Muscle of leg (tissue), 11 donors: Measurements from ENCODE around the gene TANC2. TPM values are rescaled to one million over a fixed set of nuclear protein-coding genes. Genes with fewer than 3 reads are reported as not detected.

ENCODE experiments used
- DNase-seq: peaks from one replicate; pipeline ENCODE4 v3.0.0; 2013
- H3K27ac ChIP-seq: one replicate; pipeline ENCODE4 v1.5.1; 2013; ENCODE audit warnings: mild to moderate bottlenecking, low read length, control low read depth
- H3K27me3 ChIP-seq: one replicate; pipeline ENCODE4 v1.6.1; 2013; ENCODE audit warnings: low read length; ENCODE audit not compliant: control insufficient read depth, insufficient read depth
- H3K36me3 ChIP-seq: one replicate; pipeline ENCODE4 v1.6.1; 2013; ENCODE audit warnings: low read length; ENCODE audit not compliant: control insufficient read depth, insufficient read depth
- H3K4me1 ChIP-seq: one replicate; pipeline ENCODE4 v1.6.1; 2013; ENCODE audit warnings: low read length; ENCODE audit not compliant: control insufficient read depth, insufficient read depth
- H3K4me3 ChIP-seq: one replicate; pipeline ENCODE4 v1.5.1; 2013; ENCODE audit warnings: low read length, control low read depth
- H3K9me3 ChIP-seq: replicated peaks from 2 replicates; pipeline ENCODE4 v1.6.1; 2013; ENCODE audit warnings: low read depth, low read length; ENCODE audit not compliant: control insufficient read depth
- WGBS: methylation state at CpG from one replicate; pipeline ENCODE4 v1.1.5; 2013; ENCODE audit warnings: missing lambda C conversion rate; ENCODE audit not compliant: insufficient coverage; 5-methylcytosine and 5-hydroxymethylcytosine counted together
- polyA plus RNA-seq, 8 donors: library from polyadenylated mRNA; unstranded; fragments of 120-200 nt; gene quantifications; one replicate each; pipeline versions ENCODE4 v1.2.1 to v1.2.3, GENCODE V29; 2013; ENCODE audit warnings: inconsistent platforms in 1 of 8, low replicate concordance in 1 of 8; ENCODE audit not compliant: insufficient read length in 8 of 8, insufficient read depth in 1 of 8
- total RNA-seq: library from RNA; stranded (reverse); fragments of 120-200 nt; gene quantifications from one replicate; pipeline ENCODE4 v1.2.4, GENCODE V29; 2013

The TANC2 gene
- total and polyA plus RNA-seq, 9 donors, result 22.6 to 52.8 (median 36.1) TPM

DNA sequence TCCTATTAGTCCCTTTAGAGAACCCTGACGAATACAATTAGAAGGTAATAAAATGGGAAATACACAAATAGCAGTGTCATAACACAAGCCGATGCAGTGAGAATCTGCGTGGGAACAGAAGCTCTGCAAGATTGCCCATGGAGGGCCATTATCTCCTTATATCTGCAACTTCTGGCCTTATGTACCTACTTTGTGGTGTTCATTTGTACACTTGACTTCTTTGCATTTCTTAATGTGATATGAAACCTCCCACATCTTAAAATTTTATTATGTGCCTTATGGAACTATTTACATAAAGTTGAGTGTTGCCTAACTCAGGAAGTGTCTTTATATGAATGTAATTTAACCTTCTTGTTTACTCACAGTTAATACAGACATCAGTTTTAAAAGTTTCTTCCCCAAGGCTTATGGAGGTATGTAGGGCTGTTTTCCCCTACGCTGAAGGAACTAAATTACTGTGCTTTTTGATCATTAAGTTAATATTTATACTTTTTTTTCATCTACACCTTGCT, 10.1 kb upstream of the TANC2 start:
- Histone ChIP-seq H3K27me3 (no peaks in the 10 kb centered on the region), H3K4me3 (no peak overlapping the region), H3K9me3 (no peaks in the 10 kb centered on the region), H3K27ac (no peak overlapping the region), H3K36me3 (no peaks in the 10 kb centered on the region), H3K4me1 (no peaks in the 10 kb centered on the region)
- WGBS, result no CpG with 5 or more reads among the region's 4 CpGs
- no peak for DNase-seq

DNA sequence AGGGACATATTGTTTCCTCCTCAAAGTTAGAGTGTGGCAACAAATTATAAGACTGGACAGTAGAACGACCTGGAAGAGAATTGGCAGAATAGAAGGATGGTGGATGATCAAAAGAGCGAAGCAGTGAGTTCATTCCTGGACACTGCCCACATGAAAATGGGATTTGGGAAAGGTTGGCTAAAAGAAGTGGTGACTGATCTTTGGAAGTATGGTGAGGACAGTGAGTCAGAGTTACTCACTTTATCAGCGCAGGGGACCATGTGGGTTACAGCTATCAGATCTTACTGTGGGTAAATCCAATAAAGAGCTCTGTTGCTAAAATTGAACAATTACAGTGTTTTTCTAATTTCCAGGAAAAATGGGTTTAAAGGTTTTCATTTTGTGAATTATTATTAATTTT, 2.7 kb upstream of the TANC2 start:
- WGBS, result 82% methylated on average over 3 of the region's 3 CpGs
- Histone ChIP-seq H3K27me3 (no peaks in the 10 kb centered on the region), H3K27ac (no peak overlapping the region), H3K9me3 (no peaks in the 10 kb centered on the region), H3K4me1 (peaks cover 10% of the 10 kb centered on the region), H3K4me3 (no peak overlapping the region), H3K36me3 (no peaks in the 10 kb centered on the region)
- no peak for DNase-seq

DNA sequence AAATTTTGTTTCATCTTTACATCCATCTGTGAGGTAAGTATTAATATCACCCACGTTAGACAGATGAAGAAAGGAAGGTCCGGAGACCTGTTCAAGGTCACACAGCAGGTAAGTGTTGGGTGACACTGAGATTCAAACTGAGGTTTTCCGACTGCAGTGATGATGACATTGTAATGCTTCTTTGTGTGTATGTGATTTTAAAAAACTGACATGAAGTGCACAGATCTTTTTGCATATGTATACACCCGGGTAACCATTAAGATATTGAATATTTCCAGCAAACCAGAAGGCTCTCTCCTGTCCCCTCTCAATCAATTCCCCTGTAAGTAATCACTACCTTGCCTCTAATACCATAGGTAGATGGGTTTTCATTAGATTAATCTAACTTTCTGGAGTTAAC, 1.5 kb upstream of the TANC2 start:
- Histone ChIP-seq H3K36me3 (no peaks in the 10 kb centered on the region), H3K9me3 (no peaks in the 10 kb centered on the region), H3K27me3 (no peaks in the 10 kb centered on the region), H3K4me1 (peaks cover 12% of the 10 kb centered on the region), H3K27ac (no peak overlapping the region), H3K4me3 (no peak overlapping the region)
- WGBS, result 86% methylated on average over 3 of the region's 4 CpGs
- no peak for DNase-seq

DNA sequence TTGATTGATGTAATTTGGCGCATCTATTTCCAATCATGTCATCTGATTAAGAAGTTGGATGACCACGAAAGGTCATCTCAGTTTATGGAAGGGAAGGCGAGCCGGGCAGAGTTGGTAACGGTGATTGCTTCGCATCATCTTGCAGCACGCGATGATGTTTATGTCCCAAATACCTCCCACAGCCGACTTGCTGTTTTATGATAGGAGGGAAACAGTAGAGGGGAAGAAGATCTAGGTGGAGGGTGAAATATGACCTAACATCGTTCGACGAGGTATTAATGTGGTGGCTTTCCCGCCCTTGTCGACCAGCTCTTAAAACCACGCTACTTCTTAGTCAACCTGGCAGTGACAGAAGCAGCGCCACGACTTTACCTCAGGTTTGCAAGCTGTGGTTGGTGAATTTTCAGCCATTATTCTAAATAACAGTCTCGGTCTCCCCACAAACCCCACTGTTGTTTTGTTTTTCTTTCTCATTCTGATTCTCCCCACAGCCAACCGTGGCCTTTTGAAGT, 805 bp upstream of the TANC2 start:
- no peak for DNase-seq
- H3K27me3 ChIP-seq, result no peaks in the 10 kb centered on the region
- peak overlapping the region; percentile 92 for H3K27ac ChIP-seq
- peak overlapping the region; percentile 66 for H3K4me3 ChIP-seq
- no peaks in the 10 kb centered on the region for H3K9me3 ChIP-seq
- H3K4me1 ChIP-seq, result peaks cover 12% of the 10 kb centered on the region
- H3K36me3 ChIP-seq, result no peaks in the 10 kb centered on the region
- 76% methylated on average over 7 of the region's 19 CpGs for WGBS

DNA sequence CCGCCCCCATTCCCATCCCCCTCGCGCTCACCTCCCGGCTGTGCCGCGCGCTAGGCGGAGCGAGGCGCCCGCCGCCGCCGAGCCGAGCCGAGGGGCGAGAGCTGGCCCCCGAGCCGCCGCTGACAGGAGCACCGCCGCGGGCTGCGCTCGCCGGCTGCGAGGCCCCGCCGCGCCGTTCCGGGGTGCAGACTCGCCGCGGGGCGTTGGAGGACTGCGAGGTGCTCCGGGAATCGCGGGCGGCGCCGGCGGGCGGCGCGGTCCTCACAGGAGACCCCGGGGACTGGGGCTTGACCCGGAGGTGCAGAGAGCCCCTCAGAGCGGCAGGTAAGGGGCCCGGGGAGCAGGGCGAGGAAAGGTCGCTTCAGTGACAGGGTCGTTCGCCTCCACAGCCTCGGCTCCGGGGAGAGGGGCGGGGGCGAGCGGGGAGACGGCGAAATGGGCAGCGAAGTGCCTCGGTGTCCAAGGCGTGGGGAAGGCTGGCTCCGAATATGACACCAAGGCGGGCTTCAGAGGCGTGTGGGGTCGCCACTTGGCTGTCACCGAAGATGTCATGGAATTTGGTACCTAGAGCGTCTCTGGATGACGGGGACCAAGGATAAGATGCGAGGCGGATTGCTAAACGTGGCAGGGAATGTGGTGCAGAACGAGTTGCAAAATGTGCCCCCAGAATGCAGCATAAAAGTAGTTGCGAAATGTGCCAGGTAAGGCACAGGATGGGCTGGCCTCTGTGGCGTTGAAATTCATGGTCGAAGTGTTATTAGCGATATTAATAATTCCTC, 580 bp downstream of the TANC2 start:
- H3K4me1 ChIP-seq, result peaks cover 12% of the 10 kb centered on the region
- H3K4me3 ChIP-seq, result peak overlapping the region; percentile 96
- peak overlapping the region; percentile 89 for H3K27ac ChIP-seq
- no peaks in the 10 kb centered on the region for H3K9me3 ChIP-seq
- peak; percentile 50 for DNase-seq
- under 1% methylated on average over 74 of the region's 80 CpGs for WGBS
- H3K27me3 ChIP-seq, result no peaks in the 10 kb centered on the region
- no peaks in the 10 kb centered on the region for H3K36me3 ChIP-seq

DNA sequence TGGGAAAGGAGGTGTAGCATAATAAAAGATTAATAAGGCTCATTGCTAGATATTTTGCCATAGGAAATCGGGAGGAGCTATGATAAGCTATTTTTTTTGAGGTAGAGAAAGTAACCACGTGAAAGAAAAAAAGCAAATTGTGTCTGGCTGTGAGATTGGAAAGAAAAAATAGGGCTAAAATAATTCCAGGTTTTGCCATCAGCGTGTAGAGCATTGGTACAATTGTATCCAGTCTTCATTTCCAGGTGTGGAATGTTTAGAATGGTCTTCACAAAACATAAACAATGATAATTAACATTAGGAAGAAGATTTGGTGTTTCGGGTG, 1.1 kb downstream of the TANC2 start:
- 0% methylated on average over 2 of the region's 4 CpGs for WGBS
- H3K27ac ChIP-seq, result peak overlapping the region; percentile 89
- DNase-seq, result no peak

DNA sequence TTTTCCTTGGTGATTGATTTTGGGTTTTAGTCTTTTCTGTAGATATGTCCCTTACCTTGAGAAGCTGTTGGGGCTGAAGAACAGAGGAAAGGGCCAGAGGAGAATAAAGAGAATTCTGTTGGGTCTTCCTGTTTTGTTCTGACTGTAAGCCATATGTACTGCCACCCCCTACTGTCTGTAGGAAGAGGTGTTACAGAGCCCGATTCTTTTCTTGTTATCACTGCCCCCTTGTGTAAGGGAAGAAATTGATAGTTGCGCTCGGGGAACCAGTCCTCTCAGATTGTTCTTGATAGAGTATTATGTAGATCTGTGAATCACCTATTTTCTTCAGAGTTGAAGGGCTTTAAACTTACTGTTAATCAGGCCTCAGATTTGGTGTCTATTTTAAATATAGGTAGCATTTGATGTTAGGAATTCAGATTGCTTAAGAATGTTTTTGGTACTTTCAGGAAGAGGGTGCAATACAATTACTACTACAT, 2.4 kb downstream of the TANC2 start:
- Histone ChIP-seq H3K4me1 (peaks cover 12% of the 10 kb centered on the region), H3K27me3 (no peaks in the 10 kb centered on the region), H3K36me3 (no peaks in the 10 kb centered on the region), H3K4me3 (peak overlapping the region; percentile 1), H3K27ac (no peak overlapping the region), H3K9me3 (no peaks in the 10 kb centered on the region)
- peak; percentile 93 for DNase-seq
- WGBS, result no CpG with 5 or more reads among the region's 3 CpGs

More for the DNA sequence above, 1.1 kb downstream of the TANC2 start:
- Histone ChIP-seq H3K36me3 (no peaks in the 10 kb centered on the region), H3K9me3 (no peaks in the 10 kb centered on the region), H3K27me3 (no peaks in the 10 kb centered on the region), H3K4me1 (peaks cover 12% of the 10 kb centered on the region), H3K4me3 (peak overlapping the region; percentile 96)

DNA sequence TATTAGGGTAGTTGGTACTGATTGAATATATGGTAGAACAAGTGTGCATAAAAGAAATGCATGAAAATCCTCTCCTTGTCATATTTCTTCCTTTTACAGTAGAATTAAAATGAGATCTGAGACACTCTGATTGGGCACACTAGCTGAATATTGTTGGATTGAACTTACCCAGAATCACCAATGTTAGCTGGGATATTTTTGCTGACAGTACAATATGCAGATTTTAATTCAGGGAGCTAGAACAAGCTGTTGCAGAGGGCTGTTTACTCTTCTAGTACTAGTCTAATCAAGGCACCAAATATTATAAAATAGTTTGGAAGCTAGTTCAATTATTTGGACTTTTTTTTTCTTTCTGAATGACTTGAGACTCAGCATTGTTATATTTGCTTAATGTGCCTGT, 4.6 kb downstream of the TANC2 start:
- Histone ChIP-seq H3K4me1 (peaks cover 8% of the 10 kb centered on the region), H3K9me3 (no peaks in the 10 kb centered on the region), H3K27me3 (no peaks in the 10 kb centered on the region), H3K4me3 (no peak overlapping the region), H3K36me3 (no peaks in the 10 kb centered on the region), H3K27ac (no peak overlapping the region)
- no peak for DNase-seq

DNA sequence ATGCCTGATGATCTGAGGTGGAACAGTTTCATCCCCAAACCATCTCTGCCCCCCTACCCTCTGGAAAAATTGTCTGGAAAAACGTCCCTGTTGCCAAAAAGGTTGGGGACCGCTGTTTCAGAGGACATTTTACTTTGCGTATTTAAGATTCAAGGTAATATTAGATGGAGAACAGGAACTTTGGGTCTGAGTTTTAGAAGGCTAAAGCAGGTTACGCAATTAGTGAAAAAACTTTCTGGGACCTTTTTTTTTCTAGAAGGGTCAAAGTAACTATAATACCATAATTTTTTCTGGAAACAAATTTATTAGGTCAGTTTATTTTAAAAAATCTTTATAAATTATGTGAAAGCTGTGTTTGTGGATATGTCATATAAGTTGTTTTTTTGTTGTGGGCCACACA, 5.8 kb downstream of the TANC2 start:
- 100% methylated on average over 2 of the region's 4 CpGs for WGBS
- no peak overlapping the region for H3K27ac ChIP-seq
- no peak overlapping the region for H3K4me3 ChIP-seq
- no peaks in the 10 kb centered on the region for H3K9me3 ChIP-seq
- H3K36me3 ChIP-seq, result no peaks in the 10 kb centered on the region
- no peaks in the 10 kb centered on the region for H3K27me3 ChIP-seq
- H3K4me1 ChIP-seq, result peaks cover 4% of the 10 kb centered on the region
- no peak for DNase-seq

DNA sequence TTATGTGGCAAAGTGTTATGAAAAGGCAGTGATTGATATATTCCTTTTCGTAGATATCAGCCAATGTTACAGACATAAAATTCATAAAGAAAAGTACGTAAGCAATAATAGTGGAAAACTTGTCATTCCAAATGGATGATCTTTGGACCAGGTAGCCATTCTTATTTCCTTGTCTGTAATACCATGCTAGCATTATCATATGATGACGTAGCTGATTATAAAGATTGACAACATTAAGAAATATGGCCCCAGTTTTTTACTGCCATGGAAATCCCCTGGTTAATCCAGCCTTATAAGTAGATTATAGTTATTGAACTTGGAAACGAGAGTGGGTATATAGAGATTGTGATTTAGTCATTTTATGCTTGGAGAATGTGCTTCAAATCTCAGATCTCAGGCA, 8.8 kb downstream of the TANC2 start:
- no peak overlapping the region for H3K4me3 ChIP-seq
- H3K9me3 ChIP-seq, result no peaks in the 10 kb centered on the region
- H3K27ac ChIP-seq, result no peak overlapping the region
- no peak for DNase-seq
- no peaks in the 10 kb centered on the region for H3K36me3 ChIP-seq
- no CpG with 5 or more reads among the region's 4 CpGs for WGBS
- no peaks in the 10 kb centered on the region for H3K4me1 ChIP-seq
- H3K27me3 ChIP-seq, result no peaks in the 10 kb centered on the region
